Skeletal muscle tissue (tissue), 4 donors: ENCODE results near the gene OR6A2. TPM values are rescaled to one million over a fixed set of nuclear protein-coding genes. Genes with fewer than 3 reads are reported as not detected.
"Not testable (repeated sequence)": the region's sequence is repeated elsewhere in the genome, so short reads cannot be mapped to it uniquely, and the experiment has no call there.

Experiments
- H3K27ac ChIP-seq: one replicate; pipeline ENCODE4 v1.7.0; 2013; ENCODE audit warnings: mild to moderate bottlenecking, low read depth, low read length, inconsistent platforms
- H3K27me3 ChIP-seq, 3 donors: one replicate each; pipeline ENCODE4 v1.7.0; 2013; ENCODE audit warnings: low read length in 3 of 3; ENCODE audit not compliant: control insufficient read depth in 3 of 3, insufficient read depth in 3 of 3
- H3K36me3 ChIP-seq, 3 donors: one replicate each; pipeline ENCODE4 v1.7.0; 2013; ENCODE audit warnings: low read length in 3 of 3; ENCODE audit not compliant: control insufficient read depth in 3 of 3, insufficient read depth in 3 of 3
- H3K4me1 ChIP-seq, 3 donors: one replicate each; pipeline ENCODE4 v1.7.0; 2013; ENCODE audit warnings: low read length in 3 of 3, mild to moderate bottlenecking in 3 of 3; ENCODE audit not compliant: control insufficient read depth in 3 of 3, insufficient read depth in 3 of 3
- H3K4me3 ChIP-seq, 3 donors: one replicate each; pipeline ENCODE4 v1.7.0; 2013; ENCODE audit warnings: low read length in 3 of 3
- H3K9ac ChIP-seq, 3 donors: one replicate each; pipeline ENCODE4 v1.7.0; 2013; ENCODE audit warnings: low read length in 3 of 3, mild to moderate bottlenecking in 3 of 3, moderate library complexity in 2 of 3, low read depth in 1 of 3
- H3K9me3 ChIP-seq, 3 donors: one replicate each; pipeline ENCODE4 v1.7.0; 2013; ENCODE audit warnings: low read length in 3 of 3; ENCODE audit not compliant: control insufficient read depth in 3 of 3
- total RNA-seq: library from RNA; depleted of rRNA; stranded (reverse); fragments of >200 nt; gene quantifications from one replicate; pipeline ENCODE4 v1.2.3, GENCODE V29; 2014
- donor health status: Osteomylitis.

Gene OR6A2
- total RNA-seq, 1 donor from 2014 or later, result under 0.01 TPM

- Histone ChIP-seq H3K36me3 (no peaks in the 10 kb centered on the region), H3K27me3 (no peaks in the 10 kb centered on the region), H3K4me1 (no peaks in the 10 kb centered on the region), H3K9ac (no peak overlapping the region), H3K4me3 (no peak overlapping the region), H3K27ac (no peak overlapping the region), H3K9me3 (no peaks in the 10 kb centered on the region)
Observed at GRCh38 chr11:6818967-6819366, 19.5 kb upstream of the OR6A2 start.

GRCh38 chr11:6817694-6818093 lies 18.2 kb upstream of the OR6A2 start:
- no peak overlapping the region for H3K4me3 ChIP-seq
- peaks cover 0 to 4% (median 2%) of the 10 kb centered on the region in 3 donors for H3K27me3 ChIP-seq
- H3K27ac ChIP-seq, result no peak overlapping the region
- no peaks in the 10 kb centered on the region for H3K36me3 ChIP-seq
- no peak overlapping the region for H3K9ac ChIP-seq
- H3K9me3 ChIP-seq, result no peaks in the 10 kb centered on the region
- no peaks in the 10 kb centered on the region for H3K4me1 ChIP-seq

- H3K27ac ChIP-seq, result no peak overlapping the region
- no peak overlapping the region for H3K4me3 ChIP-seq
- H3K9me3 ChIP-seq, result no peaks in the 10 kb centered on the region
- H3K4me1 ChIP-seq, result no peaks in the 10 kb centered on the region
- H3K9ac ChIP-seq, result no peak overlapping the region
- H3K36me3 ChIP-seq, result no peaks in the 10 kb centered on the region
- H3K27me3 ChIP-seq, result peaks cover 0 to 5% (median 5%) of the 10 kb centered on the region in 3 donors
Observed at GRCh38 chr11:6813656-6814055, 14.2 kb upstream of the OR6A2 start.

- peaks cover 0 to 5% (median 5%) of the 10 kb centered on the region in 3 donors for H3K27me3 ChIP-seq
- H3K9ac ChIP-seq, result no peak overlapping the region
- no peaks in the 10 kb centered on the region for H3K4me1 ChIP-seq
- no peaks in the 10 kb centered on the region for H3K9me3 ChIP-seq
- no peak overlapping the region for H3K27ac ChIP-seq
- no peaks in the 10 kb centered on the region for H3K36me3 ChIP-seq
- no peak overlapping the region for H3K4me3 ChIP-seq
Observed at GRCh38 chr11:6812390-6813005, 13.0 kb upstream of the OR6A2 start.

- H3K9me3 ChIP-seq, H3K27me3 ChIP-seq, H3K27ac ChIP-seq, H3K4me3 ChIP-seq, H3K36me3 ChIP-seq, H3K4me1 ChIP-seq, H3K9ac ChIP-seq: not testable (repeated sequence)
Observed at GRCh38 chr11:6801075-6801474, 1.6 kb upstream of the OR6A2 start.

- H3K4me3 ChIP-seq, result no peak overlapping the region
- H3K9ac ChIP-seq, result no peak overlapping the region
- no peaks in the 10 kb centered on the region for H3K9me3 ChIP-seq
- no peak overlapping the region for H3K27ac ChIP-seq
- H3K36me3 ChIP-seq, result no peaks in the 10 kb centered on the region
- no peaks in the 10 kb centered on the region for H3K4me1 ChIP-seq
- H3K27me3 ChIP-seq, result no peaks in the 10 kb centered on the region
Observed at GRCh38 chr11:6794639-6795038, 4.8 kb downstream of the OR6A2 start.

GRCh38 chr11:6790546-6790945 lies 8.9 kb downstream of the OR6A2 start:
- H3K36me3 ChIP-seq, result no peaks in the 10 kb centered on the region

GRCh38 chr11:6782720-6783119 lies 16.8 kb downstream of the OR6A2 start, which contains the start of gene OR2AG1:
Gene OR2AG1, plus strand, starts transcription at chr11:6783020. Its CDS starts 2,018 bp downstream, at chr11:6785038.
- H3K27me3 ChIP-seq, result no peaks in the 10 kb centered on the region
- no peak within 1 kb of the TSS for H3K27ac ChIP-seq
- H3K9me3 ChIP-seq, result no peaks in the 10 kb centered on the region
- H3K4me1 ChIP-seq, result no peaks in the 10 kb centered on the region
- no peaks in the 10 kb centered on the region for H3K36me3 ChIP-seq
- H3K9ac ChIP-seq, result no peak within 1 kb of the TSS
- H3K4me3 ChIP-seq, result no peak within 1 kb of the TSS

More at GRCh38 chr11:6790546-6790945, 8.9 kb downstream of the OR6A2 start:
- Histone ChIP-seq H3K9me3 (no peaks in the 10 kb centered on the region), H3K4me1 (no peaks in the 10 kb centered on the region), H3K27ac (no peak overlapping the region), H3K9ac (no peak overlapping the region), H3K4me3 (no peak overlapping the region), H3K27me3 (no peaks in the 10 kb centered on the region)

- Histone ChIP-seq H3K9ac (no peak overlapping the region), H3K9me3 (no peaks in the 10 kb centered on the region), H3K27ac (no peak overlapping the region), H3K4me3 (no peak overlapping the region), H3K4me1 (no peaks in the 10 kb centered on the region), H3K36me3 (no peaks in the 10 kb centered on the region), H3K27me3 (no peaks in the 10 kb centered on the region)
Observed at GRCh38 chr11:6780829-6781228, 18.7 kb downstream of the OR6A2 start.

GRCh38 chr11:6778518-6778917 lies 21.0 kb downstream of the OR6A2 start:
- Histone ChIP-seq H3K27me3 (no peaks in the 10 kb centered on the region), H3K4me3 (no peak overlapping the region), H3K9ac (no peak overlapping the region), H3K9me3 (no peaks in the 10 kb centered on the region), H3K36me3 (no peaks in the 10 kb centered on the region), H3K4me1 (no peaks in the 10 kb centered on the region), H3K27ac (no peak overlapping the region)
